CD4-positive, alpha-beta T cell treated with Interleukin-15 for 4 hours (primary cell): ENCODE results near the gene SH3BP5L.

ENCODE experiments used
- DNase-seq: peaks from one replicate; pipeline ENCODE4 v3.0.0-alpha.2; 2020; ENCODE audit warnings: low spot score

SH3BP5L gene

GRCh38 chr1:248825573-248825908 is 174 bp downstream of the SH3BP5L start:
- no peak for DNase-seq

GRCh38 chr1:248825136-248825535 is 579 bp downstream of the SH3BP5L start:
- DNase-seq: no peak

DNA sequence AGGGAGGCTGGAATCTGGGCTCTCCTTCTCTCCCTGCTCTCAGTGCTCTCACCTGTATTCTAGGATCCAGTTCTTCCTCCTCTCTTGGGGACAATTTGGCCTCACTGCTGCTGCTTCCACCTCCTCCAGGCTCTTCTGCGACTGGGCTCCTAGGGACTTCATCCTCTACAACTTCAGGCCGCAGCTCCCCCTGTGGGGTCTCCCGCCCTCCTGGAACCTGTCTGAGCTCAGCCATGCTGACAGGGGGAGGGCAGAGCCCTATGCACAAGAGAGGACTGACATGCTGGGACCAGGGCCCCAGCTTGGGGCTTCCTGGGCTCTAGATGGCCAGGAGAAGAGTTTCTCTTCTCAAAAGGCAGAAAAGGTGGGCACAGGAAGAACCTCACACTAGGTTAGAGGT is 1.0 kb downstream of the SH3BP5L start:
- DNase-seq: no peak

DNA sequence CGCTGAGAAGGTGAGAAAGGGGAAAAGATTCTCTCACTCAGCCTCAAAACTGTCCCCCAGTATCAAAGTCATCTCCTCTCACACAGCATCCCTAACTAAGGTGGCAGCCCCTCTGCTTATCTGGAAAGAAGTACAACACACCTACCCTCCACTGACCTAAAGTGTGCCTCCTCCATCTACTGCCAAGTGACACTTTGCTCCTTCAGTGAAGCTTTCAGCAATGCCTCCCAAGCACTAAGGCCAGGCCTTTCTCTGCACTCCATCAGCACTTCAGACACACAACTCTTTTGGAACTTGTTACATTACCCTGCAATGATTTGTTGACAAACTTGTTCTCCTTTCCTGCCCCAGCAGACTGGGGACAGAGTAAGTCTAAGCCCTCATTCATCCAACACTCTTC is 1.4 kb downstream of the SH3BP5L start:
- DNase-seq: no peak

DNA sequence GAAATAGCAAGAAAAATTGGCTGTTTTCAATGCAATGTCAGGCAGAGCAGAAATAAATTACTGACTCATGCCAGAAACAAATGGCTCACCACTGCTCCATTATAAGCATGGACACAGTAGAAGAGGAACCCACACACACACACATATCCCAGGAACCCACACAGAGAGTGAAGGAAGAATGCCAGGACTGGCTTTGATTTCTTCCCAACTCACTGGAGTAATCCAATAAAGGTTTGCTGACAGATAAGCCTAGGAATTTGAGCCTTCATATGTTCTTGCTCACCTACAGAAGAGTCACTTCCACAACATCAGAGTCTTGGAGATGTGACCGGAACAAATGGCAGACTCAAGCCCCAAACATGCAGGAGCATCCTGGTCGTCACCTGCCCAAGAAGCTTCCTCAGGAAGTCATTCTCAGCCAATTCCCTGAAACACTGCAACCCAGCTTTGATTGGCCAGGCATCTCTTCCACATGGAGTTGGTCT is 2.2 kb downstream of the SH3BP5L start:
- no peak for DNase-seq

DNA sequence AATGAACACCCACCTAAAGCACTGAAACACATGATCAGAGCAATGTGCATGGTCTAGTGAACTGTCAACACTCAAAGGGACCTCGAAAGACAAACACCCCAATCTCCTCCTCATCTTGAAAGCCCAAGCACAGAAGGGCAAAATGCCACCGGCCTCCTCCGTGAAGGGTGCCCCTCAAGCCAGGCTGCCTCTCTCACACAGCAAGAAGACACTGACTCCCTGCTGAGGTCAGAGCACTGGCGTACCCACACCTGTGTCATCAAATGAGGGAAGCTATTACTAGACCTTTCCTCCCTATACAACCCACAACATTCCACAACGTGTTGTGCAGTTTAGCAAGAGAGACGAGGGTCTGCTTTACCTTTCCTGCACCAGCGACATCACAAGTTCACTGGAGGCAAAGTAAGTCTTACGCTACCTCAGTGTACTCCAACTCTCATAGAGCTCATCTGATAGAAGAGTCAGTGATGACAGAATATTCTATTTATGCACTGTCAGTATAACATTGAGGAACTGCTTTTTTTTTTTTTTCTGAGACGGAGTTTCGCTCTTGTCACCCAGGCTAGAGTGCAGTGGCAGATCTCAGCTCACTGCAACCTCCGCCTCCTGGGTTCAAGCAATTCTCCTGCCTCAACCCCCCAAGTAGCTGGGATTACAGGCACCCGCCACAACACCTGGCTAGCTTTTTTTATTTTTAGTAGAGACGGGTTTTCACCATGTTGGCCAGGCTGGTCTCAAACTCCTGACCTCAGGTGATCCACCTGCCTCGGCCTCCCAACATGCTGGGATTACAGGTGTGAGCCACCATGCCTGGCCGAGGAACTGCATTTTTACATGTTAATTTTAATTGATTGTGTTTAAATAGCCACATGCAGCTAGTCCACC is 3.3 kb downstream of the SH3BP5L start:
- DNase-seq: no peak

DNA sequence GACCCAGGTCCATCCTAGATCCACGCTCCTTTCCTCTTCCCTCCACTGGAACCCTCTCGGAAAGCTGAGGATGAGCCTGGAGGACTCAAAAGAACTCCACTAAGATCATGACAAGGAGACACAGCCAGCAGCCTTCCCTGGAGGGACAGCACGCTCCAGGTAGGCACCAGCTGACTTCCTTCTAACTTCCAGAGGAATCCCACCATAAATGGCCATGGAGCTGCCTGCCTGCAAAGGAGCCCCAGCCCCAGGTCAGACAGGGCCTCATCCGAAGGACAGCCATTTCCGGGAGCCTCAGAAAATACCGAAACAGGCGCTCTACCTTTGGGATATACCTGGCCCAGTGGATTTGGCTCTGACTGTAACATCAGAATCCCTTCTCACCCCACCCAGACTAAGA is 4.1 kb downstream of the SH3BP5L start:
- DNase-seq: no peak

- no peak for DNase-seq
These were observed 4.6 kb downstream of the SH3BP5L start for GRCh38 chr1:248821101-248821500.

DNA sequence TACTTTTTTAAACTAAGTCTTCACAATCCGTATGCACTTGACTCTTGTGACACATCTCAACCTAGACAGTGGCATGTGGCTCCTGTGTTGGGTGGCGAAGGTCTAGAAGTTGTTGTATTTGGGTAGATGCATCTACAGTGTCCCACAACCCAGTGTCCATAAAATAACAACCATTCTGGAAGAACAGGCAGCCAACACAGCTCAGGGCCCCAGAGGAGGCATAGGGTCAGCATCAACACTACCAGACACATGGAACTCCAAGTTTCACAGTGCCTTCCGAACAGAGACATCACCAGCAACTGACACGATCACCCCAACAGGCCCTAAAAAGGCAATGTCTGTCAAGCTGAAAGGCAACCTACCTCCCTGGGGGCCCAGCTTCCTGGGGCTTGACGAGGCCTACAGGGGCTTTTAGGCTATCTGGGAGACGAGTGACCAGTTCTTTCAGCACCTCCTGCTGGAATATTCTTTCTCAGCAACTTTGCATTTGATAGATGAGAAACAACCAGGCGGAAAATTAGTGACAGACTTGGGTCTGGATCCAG is 5.6 kb downstream of the SH3BP5L start:
- DNase-seq: no peak

DNA sequence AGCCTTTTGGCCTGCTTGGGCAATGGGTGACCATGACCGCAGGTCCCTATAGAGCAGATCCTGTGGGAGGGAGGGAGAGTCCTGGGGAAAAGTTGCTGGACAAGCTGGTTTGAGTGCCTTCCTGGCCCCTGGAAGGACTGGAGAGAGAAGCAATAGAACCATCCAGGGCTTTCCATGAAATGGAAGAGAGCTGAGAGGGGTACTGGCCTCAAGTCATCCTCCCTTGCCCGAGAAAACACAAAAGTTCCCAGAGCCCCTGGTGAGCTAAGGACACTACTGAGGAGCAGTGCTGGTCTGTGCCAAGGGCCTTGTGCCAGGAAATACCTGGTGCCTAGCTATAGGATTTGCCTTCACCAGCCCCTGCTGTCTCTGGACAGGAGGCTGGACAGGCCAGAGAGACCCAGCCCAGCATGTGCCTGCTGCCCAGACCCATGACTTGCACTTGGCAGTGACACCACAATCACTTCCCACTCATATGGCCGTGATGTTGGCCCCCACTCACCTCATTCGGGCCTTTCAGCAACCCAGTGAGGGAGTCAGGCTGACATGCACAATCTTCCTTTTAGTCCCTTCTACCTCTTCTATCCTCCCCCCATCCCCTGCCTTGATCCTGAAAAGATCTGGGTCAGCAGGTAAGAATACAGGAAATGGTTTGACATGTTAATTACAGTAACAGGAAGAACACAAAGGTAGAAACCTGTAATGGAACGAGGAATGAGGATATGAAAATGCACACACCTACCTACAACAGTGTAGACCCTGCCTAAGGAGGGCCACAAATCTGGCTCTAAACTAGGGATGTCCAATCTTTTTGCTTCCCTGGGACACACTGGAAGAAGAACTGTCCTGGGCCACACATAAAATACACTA is 7.0 kb downstream of the SH3BP5L start:
- DNase-seq: no peak

GRCh38 chr1:248817065-248817464 is 8.7 kb downstream of the SH3BP5L start:
- no peak for DNase-seq

- DNase-seq: no peak
These were observed 9.5 kb downstream of the SH3BP5L start for GRCh38 chr1:248816042-248816851.

DNA sequence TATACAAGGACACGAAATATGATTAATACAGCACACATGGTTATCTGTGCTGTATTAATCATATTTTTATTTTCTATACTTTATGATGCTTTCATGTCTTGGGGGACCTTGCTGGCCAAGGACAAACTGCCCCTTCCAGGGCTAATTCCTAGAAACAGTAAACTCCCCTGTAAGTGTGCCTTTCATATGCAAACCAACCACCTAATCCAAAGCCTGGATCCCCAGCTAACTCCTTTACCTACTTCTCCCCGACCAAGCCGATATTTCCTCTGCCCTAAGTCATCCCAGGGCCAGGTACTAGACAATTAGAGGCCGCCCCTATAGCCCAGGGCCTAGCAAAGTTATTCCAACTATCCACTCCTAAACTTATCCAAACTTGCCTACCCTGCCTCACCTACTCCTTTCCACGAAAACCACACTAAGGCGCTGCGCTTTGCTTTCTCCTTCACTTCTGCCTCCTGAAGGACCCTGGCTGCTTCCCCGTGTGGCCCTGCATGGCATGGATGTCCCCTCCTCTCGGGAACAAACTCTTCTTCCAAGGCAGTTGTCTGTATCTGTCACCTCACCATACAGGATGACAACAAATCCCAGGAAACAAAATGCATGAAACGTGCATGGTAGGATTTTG is 10.2 kb downstream of the SH3BP5L start:
- no peak for DNase-seq

DNA sequence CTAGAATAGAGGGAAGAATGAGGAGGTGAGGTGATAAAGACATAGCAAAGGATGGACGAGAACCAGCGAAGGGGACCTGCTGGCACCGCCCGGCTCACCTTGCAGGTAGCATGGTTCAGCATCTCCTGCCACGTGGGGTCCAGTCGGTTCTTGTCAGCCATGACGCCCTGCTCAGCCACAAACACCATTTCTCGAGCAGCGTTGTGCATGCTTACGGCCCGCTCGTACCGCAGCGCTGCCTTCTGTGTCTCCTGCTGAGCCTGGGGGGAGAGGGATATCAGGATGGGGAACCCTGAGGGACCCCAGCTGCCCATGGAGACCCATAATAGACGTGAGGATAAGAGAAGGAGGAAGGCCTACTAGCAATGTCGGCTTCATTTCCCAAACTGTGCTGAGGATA is 11.4 kb downstream of the SH3BP5L start:
- no peak for DNase-seq

DNA sequence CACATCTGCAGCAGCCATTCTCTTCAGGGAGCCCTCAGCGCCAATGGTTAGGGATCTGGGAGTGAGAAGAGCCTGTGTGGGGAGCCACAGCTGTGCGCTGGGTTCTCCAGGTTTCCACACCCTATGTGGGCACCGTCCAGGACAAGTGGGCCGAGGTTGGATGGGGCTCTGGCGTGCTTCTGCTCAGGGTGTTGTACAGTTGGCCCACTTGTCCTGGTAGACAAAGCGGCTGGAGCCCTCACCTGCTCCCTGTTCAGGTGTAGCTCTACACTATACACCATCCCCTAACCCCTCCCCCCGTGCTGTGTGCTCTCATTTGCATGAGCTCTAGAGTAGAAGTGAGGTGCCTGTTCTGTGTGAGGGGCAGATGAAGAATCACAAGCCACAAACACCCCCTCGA is 12.2 kb downstream of the SH3BP5L start:
- DNase-seq: no peak

DNA sequence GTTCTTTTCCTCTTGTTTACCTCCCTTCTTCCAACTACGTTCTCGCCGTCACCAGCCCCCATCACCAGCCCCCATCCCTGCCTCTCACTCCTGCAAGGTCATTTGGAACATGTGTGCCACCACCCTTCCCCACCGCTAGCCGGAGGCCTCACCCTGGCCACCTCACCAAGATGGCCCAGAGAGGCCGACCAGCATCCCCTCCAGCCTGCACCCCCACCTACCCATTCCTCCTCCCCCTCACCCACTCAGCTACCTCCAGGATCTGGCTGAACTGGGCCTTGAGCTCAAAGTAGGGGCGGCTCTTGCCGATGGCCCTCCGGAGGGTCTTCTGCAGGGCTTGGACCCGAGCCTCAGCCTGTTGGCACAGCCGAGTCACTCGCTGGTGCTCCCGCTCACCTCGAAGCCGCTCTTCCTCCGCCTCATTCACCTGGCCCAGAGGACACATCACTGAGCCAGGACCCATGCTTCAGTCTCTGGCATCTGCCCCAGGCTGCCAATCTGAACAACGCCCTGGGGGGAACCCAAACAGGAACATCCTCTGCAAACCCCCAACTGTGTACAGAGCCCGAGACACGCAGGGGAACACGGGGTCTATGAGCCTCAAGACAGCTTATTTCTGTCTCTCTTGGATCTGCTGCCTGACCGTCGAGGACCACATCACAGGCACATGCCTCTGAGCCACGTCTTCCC is 12.8 kb downstream of the SH3BP5L start:
- no peak for DNase-seq

DNA sequence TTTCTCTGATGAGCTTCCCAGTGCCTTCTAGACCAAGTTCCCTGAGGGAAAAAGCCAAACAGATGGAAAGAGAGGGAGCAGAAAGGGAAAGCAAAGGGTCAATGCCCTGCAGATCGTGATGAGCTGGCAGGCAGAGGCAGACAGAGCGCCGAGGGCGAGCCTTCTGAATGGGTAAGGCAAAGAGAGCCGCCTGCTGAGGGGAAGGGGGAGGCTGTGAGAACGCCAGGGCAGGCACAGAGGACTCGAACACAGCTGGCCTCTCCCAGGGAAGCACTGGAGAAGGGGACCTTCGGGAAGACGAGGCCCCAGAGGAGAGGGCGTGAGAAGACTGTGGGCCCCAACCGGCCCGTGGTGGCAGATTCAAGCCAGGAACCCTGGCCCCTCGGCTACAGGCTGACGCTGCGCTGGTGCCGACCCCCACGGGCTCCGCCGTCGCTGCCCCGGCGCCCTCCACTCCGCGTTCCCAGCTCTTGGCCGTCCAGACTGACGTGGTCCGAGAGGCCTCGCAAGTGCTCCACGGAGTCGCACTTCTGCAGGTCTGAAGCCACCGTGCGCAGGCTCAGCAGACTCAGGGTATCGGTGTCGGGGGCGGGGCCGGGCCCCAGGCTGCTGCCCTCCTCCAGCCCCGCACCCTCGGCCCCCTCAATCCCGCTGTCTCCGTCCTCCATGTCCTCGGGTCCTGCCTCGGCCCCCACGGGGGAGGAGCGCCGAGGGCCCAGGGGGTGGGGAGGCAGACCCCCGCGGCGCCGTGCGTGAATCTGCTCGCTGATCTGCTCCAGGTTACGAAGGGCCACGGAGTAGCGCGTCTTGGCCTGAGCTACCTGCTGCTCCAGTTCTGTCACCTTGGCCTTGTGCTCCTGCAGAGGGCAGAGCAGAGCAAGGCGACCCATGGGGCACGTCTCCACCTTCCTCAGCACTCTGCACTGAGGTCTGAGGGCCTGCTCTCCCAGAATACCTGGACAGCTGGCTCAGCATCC is 13.9 kb downstream of the SH3BP5L start:
- DNase-seq: no peak

GRCh38 chr1:248810727-248811513 is 14.8 kb downstream of the SH3BP5L start:
- DNase-seq: no peak
